GM18519 (cell line): ENCODE measurements around the gene ANTXR1.
"Not testable (repeated sequence)": the region's sequence is repeated elsewhere in the genome, so short reads cannot be mapped to it uniquely, and the experiment has no call there.

Experiments used
- ATAC-seq: cut with Tn5 transposase; IDR thresholded peaks from one replicate; pipeline ENCODE4 v1.9.1; 2021; ENCODE audit warnings: mild to moderate bottlenecking, moderate library complexity; ENCODE audit not compliant: unreplicated experiment, low FRiP score

Gene ANTXR1

DNA sequence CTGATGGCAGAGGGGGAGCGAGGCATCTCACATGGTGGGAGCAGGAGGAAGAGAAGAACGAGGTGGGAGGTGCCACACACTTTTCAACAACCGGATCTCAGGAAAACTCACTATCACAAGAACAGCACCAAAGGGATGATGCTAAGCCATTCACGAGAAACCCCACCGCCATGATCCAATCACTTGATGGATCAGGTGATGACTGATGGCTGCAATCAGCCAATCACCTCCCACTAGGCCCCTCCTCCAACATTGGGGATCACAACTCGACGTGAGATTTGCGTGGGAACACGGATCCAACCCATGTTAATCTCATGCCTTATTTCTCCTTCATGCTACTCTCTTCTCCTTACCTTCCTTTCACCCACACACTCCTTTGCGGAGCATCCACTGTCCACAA lies 143.6 kb downstream of the ANTXR1 start:
- no peak for ATAC-seq

DNA sequence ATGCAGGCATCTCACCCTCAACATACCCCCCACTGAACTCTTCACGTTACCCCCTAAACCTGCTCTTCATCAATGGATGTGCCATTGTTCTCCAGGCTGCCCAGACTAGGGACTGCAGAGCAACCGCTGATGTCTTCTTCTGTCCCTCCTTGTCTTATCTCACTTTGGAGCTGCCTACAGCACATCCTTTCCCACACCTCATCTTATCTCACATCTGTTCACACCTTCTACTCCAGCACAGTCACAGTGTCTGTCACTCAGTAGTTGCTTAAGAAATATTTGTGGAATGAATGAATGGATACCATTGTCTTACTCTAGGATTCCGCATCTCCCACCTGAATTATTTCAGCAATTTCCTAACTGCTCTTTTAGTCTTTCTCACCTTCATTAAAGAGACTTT lies 144.5 kb downstream of the ANTXR1 start:
- ATAC-seq: no peak

DNA sequence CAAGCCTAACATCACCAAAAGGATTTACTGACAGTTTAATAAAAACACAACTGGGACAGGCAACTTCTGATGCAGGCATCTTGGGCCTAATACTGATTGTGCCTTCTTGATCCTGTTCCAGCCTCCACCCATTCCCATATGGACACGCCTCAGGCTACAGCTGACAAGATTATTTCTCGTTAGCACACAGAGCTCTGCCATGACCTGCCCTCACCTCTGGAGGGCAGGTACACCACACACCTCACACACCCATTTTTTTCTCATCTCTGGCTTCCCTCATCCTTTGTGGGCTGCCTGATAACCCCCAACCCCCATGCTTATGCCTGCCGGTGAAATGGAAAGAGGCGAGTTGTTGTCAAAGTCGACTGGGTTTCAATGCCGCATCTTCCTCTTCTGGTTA lies 147.0 kb downstream of the ANTXR1 start:
- ATAC-seq: no peak

DNA sequence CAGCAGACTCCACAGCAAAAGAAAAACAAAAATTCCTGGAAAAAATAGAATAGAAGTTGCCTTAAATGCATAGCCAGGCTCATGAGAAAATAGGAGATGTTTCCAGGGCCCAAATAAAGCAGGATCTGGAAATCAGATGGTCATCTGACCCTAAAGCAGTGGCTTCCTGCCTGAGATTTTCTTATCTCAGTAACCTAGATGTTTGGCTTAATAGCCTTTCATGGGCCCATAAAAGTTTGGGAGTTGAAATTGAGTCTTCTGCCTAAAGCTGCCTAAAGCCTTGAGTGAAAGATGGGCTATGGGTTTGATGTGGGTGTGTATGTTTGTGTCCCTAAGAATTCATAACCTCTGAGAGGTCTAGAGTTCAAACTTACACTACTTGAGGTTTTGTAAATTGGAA lies 149.1 kb downstream of the ANTXR1 start:
- ATAC-seq: no peak

DNA sequence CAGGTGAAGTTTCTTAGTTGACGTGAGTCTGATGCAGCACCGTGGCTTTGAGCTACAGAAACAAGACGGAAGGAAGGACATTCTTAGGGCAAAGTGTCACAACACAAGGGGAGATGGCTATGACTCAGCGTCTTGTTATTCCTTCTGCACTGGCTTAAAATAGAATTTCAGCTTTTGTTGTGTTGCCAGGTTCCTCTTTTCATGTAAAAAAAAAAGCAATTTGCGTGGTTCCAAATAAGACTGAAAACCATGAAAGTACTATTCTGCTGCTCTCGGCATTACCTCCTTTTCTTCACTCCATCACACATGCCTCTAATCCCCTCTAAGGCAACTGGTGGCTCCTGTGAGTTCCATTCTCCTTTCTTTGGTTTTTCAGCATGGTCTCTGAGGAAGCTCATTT lies 150.1 kb downstream of the ANTXR1 start:
- no peak for ATAC-seq

DNA sequence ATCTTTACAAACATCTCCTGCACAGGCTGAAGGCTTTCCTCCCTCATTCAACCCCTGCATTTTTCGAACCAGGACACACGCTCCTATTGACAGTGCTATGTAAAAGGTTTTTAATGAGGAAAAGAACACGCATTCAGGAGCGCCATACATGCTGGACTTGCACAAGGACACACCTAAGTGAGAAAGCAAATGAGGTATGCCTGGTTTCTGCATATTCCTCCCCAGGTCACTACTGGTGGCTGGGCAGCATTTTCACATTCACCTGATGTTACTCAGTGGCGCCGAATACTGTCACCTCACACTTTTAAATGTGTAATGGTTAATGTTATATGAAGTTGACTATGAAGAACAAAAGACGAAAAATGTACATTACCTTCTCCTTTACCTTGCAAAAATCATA lies 150.6 kb downstream of the ANTXR1 start:
- ATAC-seq: no peak

DNA sequence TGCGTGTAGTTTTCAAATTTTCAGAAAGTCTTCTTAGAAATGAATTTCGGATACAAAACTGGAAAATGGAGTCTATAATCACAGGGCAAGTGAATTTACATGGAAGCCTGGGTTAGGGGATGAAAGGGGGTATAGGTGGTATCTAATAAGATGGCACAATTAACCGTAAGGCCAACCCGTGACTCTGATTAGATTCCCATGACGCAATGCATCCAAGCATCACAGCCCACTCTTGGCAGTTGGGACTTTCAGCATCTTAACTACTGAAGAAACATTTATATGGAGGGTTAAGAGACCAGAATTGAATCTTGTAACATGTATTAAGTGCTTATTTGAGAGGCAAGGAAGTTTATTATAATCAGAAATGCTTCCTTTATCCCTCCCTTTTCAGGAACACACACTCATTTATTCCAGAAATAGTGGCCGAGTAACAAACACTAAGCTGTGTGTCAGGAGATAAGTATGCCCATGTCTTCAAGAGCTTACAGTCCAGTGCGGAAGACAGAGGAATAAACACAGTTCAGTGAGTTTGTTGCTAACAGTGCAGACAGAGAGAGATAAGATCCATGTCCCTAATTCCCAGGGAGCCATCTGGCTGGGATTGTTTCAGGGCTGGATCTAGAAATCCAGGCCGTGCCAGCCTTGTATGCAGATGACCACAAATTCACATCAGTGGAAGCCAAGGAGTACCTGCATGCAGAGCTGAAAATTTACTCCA lies 151.2 kb downstream of the ANTXR1 start:
- ATAC-seq: no peak

DNA sequence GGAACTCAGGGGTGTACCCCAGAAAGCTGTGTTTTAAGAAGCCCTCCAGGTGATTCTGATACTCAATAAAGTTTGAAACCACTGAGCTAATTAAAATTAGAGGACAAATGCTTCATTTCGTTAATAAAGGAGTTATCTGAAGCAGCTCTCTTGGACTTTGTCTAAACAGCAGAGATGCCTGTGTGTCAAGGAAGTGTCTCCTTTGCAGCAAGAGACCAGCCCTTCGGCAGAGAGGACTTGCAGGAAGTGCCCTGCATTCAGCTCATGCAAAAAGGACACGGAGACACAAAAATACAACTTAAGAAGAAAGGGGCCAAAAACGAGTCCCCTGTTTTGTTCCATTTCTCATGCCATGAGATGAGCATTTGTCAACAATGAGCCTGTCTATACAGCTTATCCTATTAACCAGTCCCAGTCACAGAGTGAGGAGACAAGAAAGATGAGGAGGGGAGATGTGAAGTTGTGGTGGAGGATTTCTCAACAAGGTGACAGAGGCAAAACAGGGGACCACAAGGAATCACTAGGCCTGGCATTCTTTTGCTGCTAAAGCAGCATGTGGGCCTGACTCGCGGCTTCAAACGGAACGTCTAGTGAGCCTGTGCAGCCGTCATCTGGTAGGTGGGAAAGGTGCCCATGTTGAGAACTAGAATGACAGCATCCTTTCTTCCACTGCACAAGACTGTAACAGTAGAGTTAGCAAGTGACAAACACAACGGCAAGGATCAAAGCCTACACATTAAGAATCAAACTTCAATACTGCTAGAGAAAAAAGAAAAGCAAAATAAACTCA lies 152.3 kb downstream of the ANTXR1 start:
- no peak for ATAC-seq

DNA sequence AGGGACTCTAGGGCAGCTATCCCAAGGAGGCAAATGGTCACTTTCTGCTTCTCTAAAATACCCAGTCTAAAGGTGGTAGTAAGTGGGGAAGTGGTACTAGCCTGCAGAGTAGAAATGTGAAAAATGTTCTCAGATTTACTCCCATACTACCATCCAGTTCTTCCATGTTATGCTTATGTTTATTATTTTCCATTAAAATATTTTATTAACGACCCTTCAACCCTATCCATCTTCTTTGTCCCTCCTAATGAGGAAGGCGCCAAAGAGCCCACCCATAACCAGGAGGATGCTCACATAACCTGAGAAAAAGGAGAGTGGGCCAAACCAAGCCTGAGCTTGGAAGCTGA lies 153.5 kb downstream of the ANTXR1 start:
- ATAC-seq: no peak

DNA sequence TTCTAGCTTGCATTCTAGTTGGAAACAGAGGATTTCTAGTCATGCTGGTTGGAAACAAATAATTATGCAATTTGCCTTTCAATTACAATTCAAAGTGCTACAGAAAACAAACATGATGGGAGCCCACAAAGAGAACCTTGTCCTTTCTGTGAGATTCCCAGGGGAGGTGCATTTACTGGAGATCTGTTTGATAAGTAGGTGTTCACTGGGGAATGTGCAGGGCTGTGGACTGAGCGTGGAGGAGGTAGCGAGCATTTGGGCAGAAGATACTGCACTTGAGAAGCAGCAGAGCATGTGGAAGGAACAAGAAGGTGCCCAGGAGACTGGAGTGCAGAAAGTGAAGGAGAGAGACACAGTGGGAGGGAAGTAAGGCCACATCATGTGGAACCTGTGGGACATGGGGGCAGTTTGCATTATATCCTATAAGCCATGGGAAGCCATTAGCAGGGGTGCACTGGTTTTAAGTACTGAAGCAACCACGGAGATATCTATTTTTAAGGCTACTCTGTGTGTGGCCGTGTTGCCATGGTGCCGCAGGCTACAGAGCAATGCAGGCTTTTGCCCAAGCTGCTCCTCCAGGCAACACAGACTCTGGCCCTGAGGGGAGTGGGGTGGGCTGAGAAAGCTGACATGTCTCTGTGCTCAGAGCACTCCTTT lies 154.0 kb downstream of the ANTXR1 start:
- no peak for ATAC-seq

DNA sequence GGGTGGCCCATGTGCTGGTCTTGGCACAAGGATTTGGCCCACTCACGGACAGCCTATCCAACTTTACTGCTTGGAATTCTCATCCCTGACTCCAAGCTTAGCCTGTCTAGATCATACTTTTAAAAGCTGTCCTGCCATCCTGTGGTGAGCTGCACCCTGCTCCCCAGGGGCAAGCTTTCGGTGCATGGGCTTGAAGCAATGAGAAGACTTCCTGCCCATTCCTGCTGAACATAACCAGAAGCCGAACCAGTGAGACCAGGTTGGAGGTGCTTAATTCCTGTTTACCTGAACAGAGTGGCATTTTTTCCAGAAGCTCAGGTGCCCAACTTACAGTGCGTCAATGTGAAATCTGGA lies 154.5 kb downstream of the ANTXR1 start:
- ATAC-seq: no peak

DNA sequence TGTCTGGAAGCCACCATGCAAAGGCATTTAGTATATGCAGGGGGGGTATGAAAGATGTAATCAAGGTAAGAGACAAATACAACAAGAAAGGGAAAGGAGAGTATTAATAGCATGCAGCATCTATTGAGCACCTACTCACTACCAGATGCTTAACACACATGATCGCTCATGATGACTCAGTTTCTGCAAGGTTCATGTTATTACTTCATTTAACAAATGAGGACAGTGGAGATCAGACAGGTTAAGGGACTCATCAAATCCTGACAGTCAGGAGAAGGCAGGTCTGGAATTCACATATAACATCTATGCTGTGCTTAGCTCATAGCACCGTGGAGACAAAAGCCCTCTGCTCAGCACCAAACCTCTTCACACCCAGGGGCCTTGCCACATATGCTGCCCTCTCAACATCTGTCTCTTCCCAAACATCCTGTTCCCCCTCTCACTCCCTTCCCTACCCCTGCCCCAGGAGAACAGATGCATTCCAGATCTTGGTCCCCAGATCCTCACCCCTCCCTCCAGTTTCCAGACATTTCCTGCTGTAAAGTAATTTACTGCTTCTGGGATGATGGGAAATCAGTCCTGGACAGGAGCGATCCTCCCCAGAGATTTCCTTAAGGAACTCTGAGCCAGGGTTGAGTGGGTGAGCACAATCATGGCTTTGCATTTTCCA lies 155.3 kb downstream of the ANTXR1 start:
- ATAC-seq: no peak

DNA sequence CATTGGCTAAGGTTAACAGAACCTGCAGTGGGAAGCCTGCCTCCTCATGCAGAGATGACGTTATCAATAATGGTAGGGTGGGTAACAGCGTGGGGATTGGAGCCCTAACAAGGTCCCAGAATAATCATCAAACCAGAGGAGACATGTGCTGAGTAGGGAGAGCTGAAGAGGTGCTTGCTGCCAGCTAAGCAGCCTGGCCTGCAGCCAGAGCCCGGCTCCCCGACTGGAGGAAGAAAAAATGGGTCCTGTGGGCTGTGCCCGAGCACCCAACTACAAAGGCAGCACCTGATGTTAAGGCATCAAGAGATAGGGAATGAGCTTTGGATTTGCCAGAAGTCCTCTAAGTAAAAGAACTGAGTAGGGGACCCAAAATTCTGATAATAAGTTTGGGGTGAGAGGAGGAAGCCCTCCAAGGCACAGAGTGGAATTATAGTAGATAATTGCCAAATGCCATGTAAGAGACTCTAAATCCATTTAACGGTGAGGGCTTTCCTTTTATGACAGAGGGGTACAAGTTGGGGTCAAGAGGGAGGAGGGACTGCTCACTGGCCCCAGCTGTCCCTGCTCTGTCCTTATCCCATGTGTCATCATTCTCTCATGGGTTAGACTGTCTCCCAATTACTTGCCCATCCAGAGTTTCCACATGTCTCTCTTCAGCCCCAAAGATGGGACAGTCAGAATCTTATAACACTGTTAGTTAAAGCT lies 156.1 kb downstream of the ANTXR1 start:
- no peak for ATAC-seq

DNA sequence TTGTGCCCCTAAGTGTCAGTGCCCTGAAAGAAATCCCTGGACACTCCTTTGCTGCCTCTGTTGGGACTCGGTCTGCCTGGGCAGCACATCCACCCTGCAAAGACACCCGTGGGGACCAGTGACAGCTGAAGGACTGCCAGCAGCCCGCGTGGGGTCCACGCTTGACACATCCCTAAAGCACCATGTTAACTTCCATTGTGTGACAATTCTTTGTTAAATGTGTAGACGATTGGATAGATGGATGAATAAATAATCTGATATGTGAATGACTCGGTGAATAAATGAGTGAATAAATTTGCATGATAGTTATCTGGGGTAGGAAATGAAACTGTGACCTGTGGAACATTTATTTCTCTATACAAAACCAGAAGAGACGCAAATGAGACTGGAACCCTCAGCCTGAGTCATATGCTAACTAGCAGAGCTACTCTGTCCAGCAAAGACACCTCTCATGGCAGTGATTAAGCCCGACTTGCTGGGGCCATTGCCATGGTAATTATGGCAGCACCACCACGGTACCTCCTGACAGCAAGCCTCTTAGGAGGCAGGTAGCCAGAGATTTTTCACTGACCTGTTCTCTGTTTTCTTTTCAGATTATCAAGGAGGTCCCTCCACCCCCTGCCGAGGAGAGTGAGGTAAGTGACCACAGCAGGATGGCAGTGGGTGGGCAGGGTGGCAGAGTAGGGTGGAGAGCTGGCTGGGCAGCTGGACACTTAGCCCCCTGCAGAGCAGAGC lies 156.8 kb downstream of the ANTXR1 start:
- ATAC-seq: no peak

DNA sequence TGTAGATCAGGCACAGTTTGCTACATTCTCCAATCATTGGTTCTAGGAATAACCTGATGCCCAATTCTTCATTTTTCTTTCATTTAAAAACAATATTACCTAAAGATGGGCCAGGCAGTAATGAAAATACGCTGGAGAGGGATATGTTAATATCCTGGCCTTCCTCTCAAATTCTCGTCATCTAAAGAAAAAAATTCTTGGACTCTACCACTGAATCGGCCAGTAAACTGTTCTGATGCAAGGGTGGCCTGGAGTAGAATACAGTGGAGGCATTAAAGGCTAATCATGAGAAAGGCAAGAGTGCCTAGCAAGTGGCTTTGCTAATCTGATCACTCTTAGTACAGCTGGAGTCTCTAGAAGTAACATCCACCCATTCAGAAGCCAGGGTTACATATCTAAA lies 157.7 kb downstream of the ANTXR1 start:
- ATAC-seq: no peak

DNA sequence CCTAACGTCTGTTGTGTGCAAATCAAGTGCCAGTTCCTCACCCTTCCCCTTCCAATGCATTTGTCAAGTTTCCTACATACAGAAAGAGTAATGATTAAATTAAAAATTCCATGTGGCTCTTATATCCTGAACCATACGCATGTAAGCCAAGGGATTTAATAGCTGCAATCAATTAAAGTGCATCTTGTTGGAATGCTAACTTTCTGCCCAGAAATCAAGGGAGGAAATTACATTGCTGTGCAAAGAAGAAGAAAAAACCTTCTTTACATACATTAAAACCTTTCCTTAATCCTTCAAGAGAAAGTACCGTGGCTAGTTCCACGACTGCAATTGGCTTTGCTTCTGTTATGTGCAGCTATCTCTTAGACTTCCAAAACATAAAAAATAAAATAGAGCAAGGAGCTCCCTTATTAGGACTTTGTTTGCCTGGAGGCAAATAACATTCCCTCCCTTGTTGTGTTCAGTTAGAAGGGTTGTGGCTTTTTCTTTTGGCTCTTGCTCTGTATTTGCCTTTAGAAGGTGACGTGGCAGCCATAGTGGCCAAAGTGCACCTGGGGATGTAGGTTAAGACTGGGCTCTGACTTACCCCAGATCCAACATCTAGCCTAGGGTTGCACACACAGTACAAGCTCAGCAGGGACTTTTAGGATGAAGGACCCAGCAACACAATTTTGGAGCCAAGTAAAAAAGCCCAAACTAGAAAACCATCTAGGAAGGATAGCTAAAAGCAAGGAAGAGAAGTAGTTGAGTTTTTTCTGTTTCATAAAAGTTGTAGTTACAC lies 158.3 kb downstream of the ANTXR1 start:
- ATAC-seq: no peak

DNA sequence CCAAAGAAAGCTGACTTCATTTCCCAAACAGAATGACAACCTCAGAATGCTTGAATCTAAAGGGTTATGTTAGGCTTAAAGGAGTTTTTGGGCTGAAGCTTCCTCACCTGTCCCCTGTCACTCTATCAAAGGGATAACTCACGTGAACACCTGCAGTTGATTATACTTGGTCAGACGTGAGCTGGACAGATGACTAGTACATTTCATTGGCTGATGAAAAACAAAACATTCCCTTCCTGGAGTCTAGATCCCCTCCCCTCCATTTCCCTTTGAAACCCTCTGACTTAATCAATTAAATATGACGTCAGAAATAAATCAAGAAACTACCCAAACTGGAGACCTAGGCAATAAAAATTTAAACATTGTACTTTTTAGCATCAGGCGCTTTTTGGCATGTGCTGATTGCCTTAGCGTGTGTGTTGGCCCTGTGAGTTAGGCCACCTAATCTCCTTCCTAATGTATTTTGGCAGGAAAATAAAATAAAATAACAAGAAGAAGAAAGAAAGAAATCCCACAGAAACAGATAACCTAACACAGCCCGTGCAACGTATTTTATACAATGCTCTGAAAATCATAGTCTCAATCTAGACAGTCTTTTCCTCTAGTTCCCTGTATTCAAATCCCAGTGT lies 159.0 kb downstream of the ANTXR1 start:
- no peak for ATAC-seq

DNA sequence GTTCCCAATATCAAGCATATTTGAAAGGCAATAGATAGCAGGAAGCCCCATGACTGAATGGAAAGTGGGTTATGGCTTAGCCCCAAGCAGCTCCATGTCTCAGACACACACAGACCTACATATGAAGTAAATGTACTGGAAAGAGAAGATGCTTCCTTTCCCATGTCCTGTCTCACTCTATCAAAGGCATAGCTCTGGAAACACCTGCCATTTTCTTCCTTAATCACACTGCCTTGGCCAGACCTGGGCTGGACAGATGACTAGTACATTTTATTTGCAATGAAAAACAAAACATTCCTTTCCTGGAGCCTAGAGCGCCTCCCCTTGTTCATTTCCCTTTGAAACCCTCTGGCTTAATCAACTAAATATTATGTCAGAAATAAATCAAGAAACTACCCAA lies 160.7 kb downstream of the ANTXR1 start:
- ATAC-seq: no peak

DNA sequence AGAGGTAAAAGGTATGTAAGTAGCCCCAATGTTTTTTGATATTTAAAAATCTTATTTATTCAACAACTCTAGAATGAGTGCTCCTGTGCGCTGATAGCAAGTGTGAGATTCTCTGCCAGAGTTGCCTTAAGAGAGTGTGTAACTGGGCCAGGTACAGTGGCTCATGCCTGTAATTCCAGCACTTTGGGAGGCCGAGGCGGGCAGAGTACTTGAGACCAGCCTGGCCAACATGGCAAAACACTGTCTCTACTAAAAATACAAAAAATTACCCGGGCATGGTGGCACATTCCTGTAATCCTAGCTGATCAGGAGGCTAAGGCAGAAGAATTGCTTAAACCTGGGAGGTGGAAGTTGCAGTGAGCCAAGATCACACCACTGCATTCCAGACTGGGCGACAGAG lies 161.2 kb downstream of the ANTXR1 start:
- ATAC-seq: not testable (repeated sequence)
